Right ventricle myocardium superior (tissue), 1 donor: Measurements from ENCODE around the gene ENOX1. TPM values are rescaled to one million over a fixed set of nuclear protein-coding genes. Genes with fewer than 3 reads are reported as not detected.
A peak's percentile ranks its signal among the peaks of the same experiment; 100 is the strongest.
"Not testable (repeated sequence)": the region's sequence is repeated elsewhere in the genome, so short reads cannot be mapped to it uniquely, and the experiment has no call there.

Source experiments
- ATAC-seq: fragments of 200-7000 bp; cut with Tn5 transposase; one replicate; pipeline ENCODE4 v1.9.1; 2020; ENCODE audit warnings: mild to moderate bottlenecking; ENCODE audit not compliant: poor library complexity
- DNase-seq: peaks from one replicate; pipeline ENCODE4 v3.0.0-alpha.2; 2020
- intact Hi-C: fragments of 100-400 bp; cut with DNase I; formaldehyde crosslinking; loops from one replicate; pipeline ENCODE4 v1.11.2; 2022
- long read RNA-seq: library from polyadenylated mRNA; unstranded; transcript quantifications from one replicate; pipeline ENCODE4 v2.0.0, GENCODE V29; 2021
- total RNA-seq: library from RNA; stranded (reverse); fragmentation: NEBNext Ultra II Directional; extraction: Animal tissue kit (Norgen Biotek cat#: 25700); gene quantifications from one replicate; pipeline ENCODE4 v1.2.1, GENCODE V29; 2021
- donor health status: DM: no; HTN: yes; CAD: no; lungs with severe emphysema.

The ENOX1 gene
- total RNA-seq = 7.5 TPM
- long read RNA-seq, partial matches to known transcripts = 3 of 21 reads
- long read RNA-seq, other reads (novel, unspliced or antisense) = 18 of 21 reads

GRCh38 chr13:43786766-43787517, at the start of gene ENOX1:
TSS of gene ENOX1 (minus strand) at chr13:43786972.
- ATAC-seq (peak; percentile 88), DNase-seq (peak; percentile 81)
- intact Hi-C loops = no loop called here

- DNase-seq = no peak
- intact Hi-C loops = no loop called here
- ATAC-seq = no peak
Measured at GRCh38 chr13:43835701-43836100, 48.9 kb upstream of the ENOX1 start.

GRCh38 chr13:43831088-43831487, 44.3 kb upstream of the ENOX1 start:
- intact Hi-C loops = no loop called here
- ATAC-seq = no peak
- DNase-seq = no peak

GRCh38 chr13:43830497-43830881, 43.7 kb upstream of the ENOX1 start:
- ATAC-seq (no peak), DNase-seq (no peak)
- intact Hi-C loops = no loop called here

GRCh38 chr13:43824656-43825055, 37.9 kb upstream of the ENOX1 start:
- ATAC-seq, DNase-seq, intact Hi-C loops: not testable (repeated sequence)

GRCh38 chr13:43822969-43823368, 36.2 kb upstream of the ENOX1 start:
- DNase-seq (no peak), ATAC-seq (no peak)
- intact Hi-C loops = no loop called here

GRCh38 chr13:43816401-43816889, 29.7 kb upstream of the ENOX1 start:
- DNase-seq (no peak), ATAC-seq (no peak)
- intact Hi-C loops = no loop called here

GRCh38 chr13:43815204-43815603, 28.4 kb upstream of the ENOX1 start:
- DNase-seq (no peak), ATAC-seq (peak; percentile 68)
- intact Hi-C loops = no loop called here

- no peak for DNase-seq
- intact Hi-C loops = loop anchor here (10.0 kb wide), 3 partner anchors 614 to 834 kb away; no protein-coding TSS in a partner anchor
- no peak for ATAC-seq
Measured at GRCh38 chr13:43808676-43809075, 21.9 kb upstream of the ENOX1 start.

GRCh38 chr13:43805681-43806128, 18.9 kb upstream of the ENOX1 start:
- DNase-seq (no peak), ATAC-seq (no peak)
- intact Hi-C loops = loop anchor here (10.0 kb wide), 3 partner anchors 611 to 831 kb away; no protein-coding TSS in a partner anchor

GRCh38 chr13:43805071-43805468, 18.3 kb upstream of the ENOX1 start:
- no peak for ATAC-seq

GRCh38 chr13:43804461-43805070, 17.8 kb upstream of the ENOX1 start:
- intact Hi-C loops = loop anchor here (5.0 to 10.0 kb wide), 4 partner anchors 502 to 830 kb away; no protein-coding TSS in a partner anchor
- DNase-seq = no peak

More at GRCh38 chr13:43805071-43805468, 18.3 kb upstream of the ENOX1 start:
- no peak for DNase-seq
- intact Hi-C loops = loop anchor here (10.0 kb wide), 3 partner anchors 610 to 830 kb away; no protein-coding TSS in a partner anchor

GRCh38 chr13:43802511-43802910, 15.7 kb upstream of the ENOX1 start:
- DNase-seq = no peak
- ATAC-seq = no peak
- intact Hi-C loops = loop anchor here (5.0 to 10.0 kb wide), 4 partner anchors 500 to 828 kb away; no protein-coding TSS in a partner anchor

More at GRCh38 chr13:43804461-43805070, 17.8 kb upstream of the ENOX1 start:
- ATAC-seq = peak; percentile 75

GRCh38 chr13:43800828-43801227, 14.1 kb upstream of the ENOX1 start:
- ATAC-seq = no peak
- no peak for DNase-seq
- intact Hi-C loops = loop anchor here (5.0 to 10.0 kb wide), 4 partner anchors 499 to 826 kb away; no protein-coding TSS in a partner anchor

- DNase-seq (no peak), ATAC-seq (no peak)
- intact Hi-C loops = no loop called here
Measured at GRCh38 chr13:43799191-43799590, 12.4 kb upstream of the ENOX1 start.

- DNase-seq = no peak
- intact Hi-C loops = no loop called here
- no peak for ATAC-seq
Measured at GRCh38 chr13:43797869-43798268, 11.1 kb upstream of the ENOX1 start.

- intact Hi-C loops = no loop called here
- no peak for DNase-seq
- ATAC-seq = no peak
Measured at GRCh38 chr13:43797159-43797558, 10.4 kb upstream of the ENOX1 start.

- ATAC-seq (no peak), DNase-seq (no peak)
- intact Hi-C loops = no loop called here
Measured at GRCh38 chr13:43794416-43794815, 7.6 kb upstream of the ENOX1 start.

GRCh38 chr13:43792076-43792881, 5.5 kb upstream of the ENOX1 start:
- ATAC-seq (no peak), DNase-seq (no peak)
- intact Hi-C loops = no loop called here
